ENCODE measurements around the gene CMKLR1. TPM values are rescaled to one million over a fixed set of nuclear protein-coding genes. Genes with fewer than 3 reads are reported as not detected.
A peak's percentile ranks its signal among the peaks of the same experiment; 100 is the strongest.

CMKLR1 gene
- total and polyA plus RNA-seq, 10 of the 15 experiments (the other 5 are each of a cell fraction or from before 2014, with no cell fraction given): 13.8 to 52.3 (median 26.2) TPM

GRCh38 chr12:108309674-108310312, 29.3 kb downstream of the CMKLR1 start (continued):
- TF ChIP-seq NFIC (IDR thresholded peaks at IDR 0.05; ENCODE audit: low read depth, low read length) (peak; percentile 30; the same call in 1 of the 2 replicates), MXI1 (IDR thresholded peaks at IDR 0.05; ENCODE audit: low read depth, low read length) (no peak), TBL1XR1 (IDR thresholded peaks at IDR 0.05; ENCODE audit: low read depth, low read length) (no peak), STAT1 (conservative IDR thresholded peaks at IDR 0.05) (no peak), POU2F2 (IDR thresholded peaks at IDR 0.05; ENCODE audit: borderline replicate concordance, low read depth, low read length) (no peak), YBX1 (IDR thresholded peaks at IDR 0.05) (no peak), NFXL1 (IDR thresholded peaks at IDR 0.05; ENCODE audit: borderline replicate concordance) (no peak), IRF4 (IDR thresholded peaks at IDR 0.05; ENCODE audit: low read depth, low read length) (peak; percentile 60; the same call in 1 of the 2 replicates), SKIL (IDR thresholded peaks at IDR 0.05; ENCODE audit: low read depth, poor library complexity, severe bottlenecking) (no peak), BMI1 (IDR thresholded peaks at IDR 0.05; ENCODE audit: borderline replicate concordance) (no peak), LARP7 (IDR thresholded peaks at IDR 0.05) (no peak), ASH2L (IDR thresholded peaks at IDR 0.05; ENCODE audit: borderline replicate concordance, low read depth) (no peak), DPF2 (IDR thresholded peaks at IDR 0.05) (0 out of 2 replicates have a peak, but pooled peaks have one; percentile 38), GATAD2B (conservative IDR thresholded peaks at IDR 0.05; ENCODE audit: low read depth) (no peak), MEF2B (IDR thresholded peaks at IDR 0.05; ENCODE audit: partially characterized antibody, poor library complexity, severe bottlenecking) (peak; percentile 48), NRF1 (conservative IDR thresholded peaks at IDR 0.05; ENCODE audit: low read depth, low read length) (no peak), ESRRA (IDR thresholded peaks at IDR 0.05; ENCODE audit: low read length) (no peak), TAF1 (IDR thresholded peaks at IDR 0.05; ENCODE audit: borderline replicate concordance, low read depth, low read length) (no peak), MTA3 (IDR thresholded peaks at IDR 0.05; ENCODE audit: borderline replicate concordance, low read length) (0 out of 2 replicates have a peak, but pooled peaks have one; percentile 32)
- TF ChIP-seq, protein P1, sequence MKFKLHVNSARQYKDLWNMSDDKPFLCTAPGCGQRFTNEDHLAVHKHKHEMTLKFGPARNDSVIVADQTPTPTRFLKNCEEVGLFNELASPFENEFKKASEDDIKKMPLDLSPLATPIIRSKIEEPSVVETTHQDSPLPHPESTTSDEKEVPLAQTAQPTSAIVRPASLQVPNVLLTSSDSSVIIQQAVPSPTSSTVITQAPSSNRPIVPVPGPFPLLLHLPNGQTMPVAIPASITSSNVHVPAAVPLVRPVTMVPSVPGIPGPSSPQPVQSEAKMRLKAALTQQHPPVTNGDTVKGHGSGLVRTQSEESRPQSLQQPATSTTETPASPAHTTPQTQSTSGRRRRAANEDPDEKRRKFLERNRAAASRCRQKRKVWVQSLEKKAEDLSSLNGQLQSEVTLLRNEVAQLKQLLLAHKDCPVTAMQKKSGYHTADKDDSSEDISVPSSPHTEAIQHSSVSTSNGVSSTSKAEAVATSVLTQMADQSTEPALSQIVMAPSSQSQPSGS (IDR thresholded peaks at IDR 0.05; ENCODE audit: low read length): no peak
- TF ChIP-seq, protein P2, sequence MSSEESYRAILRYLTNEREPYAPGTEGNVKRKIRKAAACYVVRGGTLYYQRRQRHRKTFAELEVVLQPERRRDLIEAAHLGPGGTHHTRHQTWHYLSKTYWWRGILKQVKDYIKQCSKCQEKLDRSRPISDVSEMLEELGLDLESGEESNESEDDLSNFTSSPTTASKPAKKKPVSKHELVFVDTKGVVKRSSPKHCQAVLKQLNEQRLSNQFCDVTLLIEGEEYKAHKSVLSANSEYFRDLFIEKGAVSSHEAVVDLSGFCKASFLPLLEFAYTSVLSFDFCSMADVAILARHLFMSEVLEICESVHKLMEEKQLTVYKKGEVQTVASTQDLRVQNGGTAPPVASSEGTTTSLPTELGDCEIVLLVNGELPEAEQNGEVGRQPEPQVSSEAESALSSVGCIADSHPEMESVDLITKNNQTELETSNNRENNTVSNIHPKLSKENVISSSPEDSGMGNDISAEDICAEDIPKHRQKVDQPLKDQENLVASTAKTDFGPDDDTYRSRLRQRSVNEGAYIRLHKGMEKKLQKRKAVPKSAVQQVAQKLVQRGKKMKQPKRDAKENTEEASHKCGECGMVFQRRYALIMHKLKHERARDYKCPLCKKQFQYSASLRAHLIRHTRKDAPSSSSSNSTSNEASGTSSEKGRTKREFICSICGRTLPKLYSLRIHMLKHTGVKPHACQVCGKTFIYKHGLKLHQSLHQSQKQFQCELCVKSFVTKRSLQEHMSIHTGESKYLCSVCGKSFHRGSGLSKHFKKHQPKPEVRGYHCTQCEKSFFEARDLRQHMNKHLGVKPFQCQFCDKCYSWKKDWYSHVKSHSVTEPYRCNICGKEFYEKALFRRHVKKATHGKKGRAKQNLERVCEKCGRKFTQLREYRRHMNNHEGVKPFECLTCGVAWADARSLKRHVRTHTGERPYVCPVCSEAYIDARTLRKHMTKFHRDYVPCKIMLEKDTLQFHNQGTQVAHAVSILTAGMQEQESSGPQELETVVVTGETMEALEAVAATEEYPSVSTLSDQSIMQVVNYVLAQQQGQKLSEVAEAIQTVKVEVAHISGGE (CRISPR knock-in tag; IDR thresholded peaks at IDR 0.05): no peak
